ENCODE results near the gene USP53.
"Not testable (repeated sequence)": the region's sequence is repeated elsewhere in the genome, so short reads cannot be mapped to it uniquely, and the experiment has no call there.

The USP53 gene

DNA sequence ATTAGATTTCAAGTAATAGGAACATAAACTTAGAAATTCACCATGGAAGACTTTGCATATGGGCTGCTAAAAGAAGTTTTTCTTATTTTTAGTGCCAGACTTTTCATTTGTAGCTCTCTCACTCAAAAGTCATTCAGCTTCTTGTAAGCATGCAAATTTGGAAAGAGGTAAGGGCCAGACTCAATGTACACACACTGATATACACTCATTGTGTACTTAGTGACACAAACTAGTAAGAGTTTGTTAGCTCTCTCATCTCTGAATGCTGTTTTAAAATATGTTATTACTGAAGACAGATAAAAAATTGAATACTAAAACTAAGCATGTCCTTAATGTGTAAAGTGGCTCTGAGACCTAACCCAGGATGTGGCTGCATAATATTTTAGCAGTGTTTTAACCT is 127.4 kb downstream of the USP53 start:
- H3K9me3 Mint-ChIP-seq; H3K4me3 Mint-ChIP-seq; H3K4me1 Mint-ChIP-seq (ENCODE audit: low read depth); DNase-seq; H3K36me3 Mint-ChIP-seq (ENCODE audit: low read depth); H3K27me3 Mint-ChIP-seq; H3K27ac Mint-ChIP-seq: not testable (repeated sequence)

GRCh38 chr4:119343293-119343692 is 130.8 kb downstream of the USP53 start:
- DNase-seq; H3K4me1 Mint-ChIP-seq (ENCODE audit: low read depth); H3K36me3 Mint-ChIP-seq (ENCODE audit: low read depth); H3K4me3 Mint-ChIP-seq; H3K27me3 Mint-ChIP-seq; H3K9me3 Mint-ChIP-seq; H3K27ac Mint-ChIP-seq: not testable (repeated sequence)
